ENCODE data around the gene ETV4. TPM values are rescaled to one million over a fixed set of nuclear protein-coding genes. Genes with fewer than 3 reads are reported as not detected.

ETV4 gene
- total RNA-seq, 6 experiments from 2014 or later = 4.7 to 6.9 (median 5.8) TPM

- Mint-ChIP-seq H3K27me3 (ENCODE audit: insufficient read depth) (no peaks in the 10 kb centered on the region; the same call in 1 of the 2 replicates), H3K9me3 (no peaks in the 10 kb centered on the region)
Observed at GRCh38 chr17:43552229-43552837, 6.2 kb upstream of the ETV4 start.

GRCh38 chr17:43550754-43551153 lies 4.6 kb upstream of the ETV4 start:
- DNase-seq = no peak
- H3K27ac Mint-ChIP-seq = no peak overlapping the region
- H3K27me3 Mint-ChIP-seq (ENCODE audit: insufficient read depth) = no peaks in the 10 kb centered on the region; the same call in 1 of the 2 replicates
- H3K4me1 Mint-ChIP-seq (ENCODE audit: low read depth) = peaks cover 26% of the 10 kb centered on the region
- TF ChIP-seq CTCF (IDR thresholded peaks at IDR 0.05) = no peak
- H3K4me3 Mint-ChIP-seq = no peak overlapping the region
- H3K36me3 Mint-ChIP-seq (ENCODE audit: low read depth) = no peaks in the 10 kb centered on the region
- no peaks in the 10 kb centered on the region for H3K9me3 Mint-ChIP-seq

More at GRCh38 chr17:43552229-43552837, 6.2 kb upstream of the ETV4 start:
- no peak for TF ChIP-seq CTCF (IDR thresholded peaks at IDR 0.05)
- Mint-ChIP-seq H3K4me3 (no peak overlapping the region), H3K36me3 (ENCODE audit: low read depth) (no peaks in the 10 kb centered on the region), H3K4me1 (ENCODE audit: low read depth) (peaks cover 32% of the 10 kb centered on the region), H3K27ac (no peak overlapping the region)
- no peak for DNase-seq

GRCh38 chr17:43549496-43549895 lies 3.4 kb upstream of the ETV4 start:
- Mint-ChIP-seq H3K9me3 (no peaks in the 10 kb centered on the region), H3K36me3 (ENCODE audit: low read depth) (no peaks in the 10 kb centered on the region), H3K27ac (no peak overlapping the region), H3K4me3 (no peak overlapping the region), H3K4me1 (ENCODE audit: low read depth) (peaks cover 33% of the 10 kb centered on the region), H3K27me3 (ENCODE audit: insufficient read depth) (peaks cover 3% of the 10 kb centered on the region)
- TF ChIP-seq CTCF (IDR thresholded peaks at IDR 0.05) = no peak
- DNase-seq = no peak

GRCh38 chr17:43548689-43549379 lies 2.7 kb upstream of the ETV4 start:
- no peaks in the 10 kb centered on the region for H3K36me3 Mint-ChIP-seq (ENCODE audit: low read depth)
- H3K4me1 Mint-ChIP-seq (ENCODE audit: low read depth) = peaks cover 39% of the 10 kb centered on the region
- no peak overlapping the region for H3K27ac Mint-ChIP-seq
- no peak for TF ChIP-seq CTCF (IDR thresholded peaks at IDR 0.05)
- no peak overlapping the region for H3K4me3 Mint-ChIP-seq
- peaks cover 3% of the 10 kb centered on the region for H3K27me3 Mint-ChIP-seq (ENCODE audit: insufficient read depth)
- DNase-seq = no peak
- no peaks in the 10 kb centered on the region for H3K9me3 Mint-ChIP-seq

GRCh38 chr17:43547659-43548256 lies 1.6 kb upstream of the ETV4 start:
- H3K4me3 Mint-ChIP-seq = no peak overlapping the region
- H3K9me3 Mint-ChIP-seq = no peaks in the 10 kb centered on the region
- H3K4me1 Mint-ChIP-seq (ENCODE audit: low read depth) = peaks cover 47% of the 10 kb centered on the region
- no peak overlapping the region for H3K27ac Mint-ChIP-seq
- DNase-seq = no peak
- H3K36me3 Mint-ChIP-seq (ENCODE audit: low read depth) = no peaks in the 10 kb centered on the region
- H3K27me3 Mint-ChIP-seq (ENCODE audit: insufficient read depth) = peaks cover 3% of the 10 kb centered on the region
- TF ChIP-seq CTCF (IDR thresholded peaks at IDR 0.05) = no peak

Measured in HFFc6 (cell line).